Activated B cell treated with CpG ODN at 0.5 μM for 24 hours (primary cell): ENCODE results near the gene MIEN1. TPM values are rescaled to one million over a fixed set of nuclear protein-coding genes. Genes with fewer than 3 reads are reported as not detected.

Experiments used
- ATAC-seq: fragments of 200-7000 bp; cut with Tn5 transposase; one replicate; pipeline ENCODE4 v1.10.0; 2021; ENCODE audit warnings: low read depth, mild to moderate bottlenecking, moderate library complexity
- CTCF ChIA-PET: fragments of 350-600 bp; sonication (Branson Sonifier 250); formaldehyde crosslinking; loops from one replicate; lab custom pipeline; 2021; ENCODE audit warnings: antibody characterized with exemption; lab: Charles Lee
- POLR2A ChIA-PET: fragments of 350-600 bp; sonication (Branson Sonifier 250); formaldehyde crosslinking; loops from one replicate; lab custom pipeline; 2021; ENCODE audit warnings: antibody characterized with exemption; lab: Charles Lee
- DNase-seq: peaks from one replicate; pipeline ENCODE4 v3.0.0; 2022
- H3K27ac Mint-ChIP-seq: one replicate; pipeline ENCODE4 v1.8.0; 2020; ENCODE audit warnings: mixed read lengths
- H3K27me3 Mint-ChIP-seq: one replicate; pipeline ENCODE4 v1.8.0; 2021; ENCODE audit warnings: mixed read lengths
- H3K36me3 Mint-ChIP-seq: one replicate; pipeline ENCODE4 v1.8.0; 2021; ENCODE audit warnings: low read depth, mixed read lengths
- H3K4me1 Mint-ChIP-seq: one replicate; pipeline ENCODE4 v1.8.0; 2021; ENCODE audit warnings: mixed read lengths
- H3K4me3 Mint-ChIP-seq: one replicate; pipeline ENCODE4 v1.8.0; 2020; ENCODE audit warnings: mild to moderate bottlenecking, mixed read lengths
- H3K9me3 Mint-ChIP-seq: one replicate; pipeline ENCODE4 v1.8.0; 2020; ENCODE audit warnings: mixed read lengths
- CTCF ChIP-seq: fragments of 200-600 bp; IDR thresholded peaks from one replicate; pipeline ENCODE4 v1.8.0; 2022; ENCODE audit warnings: antibody characterized with exemption, mild to moderate bottlenecking
- intact Hi-C: fragments of 100-400 bp; cut with micrococcal nuclease; formaldehyde crosslinking; loops from one replicate; pipeline ENCODE4 v1.15.1; 2024
- total RNA-seq: library from RNA; stranded (reverse); gene quantifications from 2 replicates; pipeline ENCODE4 v1.2.3, GENCODE V29; 2022

Gene MIEN1
- total RNA-seq, 1 donor from 2014 or later: 42.2 TPM

DNA sequence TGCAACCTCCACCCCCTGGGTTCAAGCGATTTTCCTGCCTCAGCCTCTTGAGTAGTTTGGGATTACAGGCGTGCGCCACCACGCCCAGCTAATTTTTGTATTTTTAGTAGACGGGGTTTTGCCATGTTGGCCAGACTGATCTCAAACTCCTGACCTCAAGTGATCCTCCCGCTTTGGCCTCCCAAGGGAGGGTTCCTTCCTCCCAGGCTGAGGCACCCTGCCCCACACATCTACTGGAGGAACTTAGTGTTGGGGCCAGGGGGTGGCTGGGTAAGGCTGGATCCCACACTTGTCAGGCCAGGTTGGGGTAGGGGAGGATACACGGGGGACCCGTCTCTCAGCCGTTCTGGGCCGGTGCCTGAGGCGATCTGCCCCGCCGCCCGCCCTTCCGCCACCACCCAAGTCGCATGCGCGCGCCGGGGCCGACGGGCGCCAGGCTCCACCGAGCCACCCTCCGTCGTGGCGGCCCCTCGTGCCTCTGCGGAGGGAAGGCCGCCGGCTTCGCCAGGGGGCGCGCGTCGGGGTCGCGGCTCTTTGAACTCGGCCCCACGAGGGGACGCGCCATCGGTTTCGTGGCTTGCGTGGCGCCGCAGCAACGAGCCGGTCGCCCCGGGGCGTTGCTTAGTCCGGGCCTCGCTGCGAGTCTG lies 23.3 kb upstream of the MIEN1 start:
- ATAC-seq: peak; percentile 18

DNA sequence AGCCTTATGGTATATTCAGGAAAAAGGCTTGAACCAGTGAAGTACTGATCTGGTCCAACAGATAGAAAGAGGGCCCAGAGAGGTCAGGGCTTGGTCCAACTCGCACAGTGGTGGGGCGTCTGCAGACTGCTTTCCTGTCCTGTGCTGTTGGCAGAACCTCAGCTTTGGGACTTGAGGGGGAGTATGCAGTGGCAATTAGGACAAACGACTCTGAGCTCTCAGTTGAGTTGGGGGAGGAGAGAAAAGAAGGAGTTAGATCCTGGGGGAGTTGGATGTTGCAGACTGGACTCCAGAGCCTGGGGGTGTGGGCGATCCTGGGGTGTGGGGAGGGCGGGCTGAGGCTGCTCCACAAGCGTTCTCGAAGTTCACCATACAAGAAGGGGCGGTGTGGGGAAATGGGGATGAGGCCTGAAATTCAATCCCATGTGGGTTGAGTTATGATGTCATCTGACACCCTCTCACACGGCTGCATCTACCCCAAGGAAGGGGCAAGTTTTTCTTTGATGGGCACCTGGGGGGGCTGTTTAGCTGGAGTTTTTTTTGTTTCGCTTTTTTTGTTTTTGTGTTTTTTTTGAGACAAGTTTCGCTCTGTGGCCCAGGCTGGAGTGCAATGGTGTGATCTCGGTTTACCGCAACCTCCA lies 22.0 kb upstream of the MIEN1 start:
- DNase-seq (no peak), ATAC-seq (no peak)
- no peak for TF ChIP-seq CTCF
- Mint-ChIP-seq H3K27ac (peak overlapping the region; percentile 83), H3K9me3 (no peaks in the 10 kb centered on the region), H3K4me1 (peaks cover 44% of the 10 kb centered on the region), H3K4me3 (peak overlapping the region; percentile 45), H3K36me3 (peaks cover 4% of the 10 kb centered on the region), H3K27me3 (no peaks in the 10 kb centered on the region)
- POLR2A ChIA-PET: interaction anchor here (0.6 to 10.0 kb wide), 15 partner anchors 9 to 131 kb away, joined by 3 to 308 read pairs (median 5); partner anchors contain the start of genes IKZF3 and MIEN1
- CTCF ChIA-PET: interaction anchor here (1.1 to 1.9 kb wide), 6 partner anchors 21 to 228 kb away, joined by 3 to 9 read pairs (median 6); partner anchors contain the start of genes MIEN1 and PSMD3
- intact Hi-C loops: loop anchor here (2.0 to 10.0 kb wide), 3 partner anchors 14 to 572 kb away; partner anchors contain the start of gene PNMT

More for the DNA sequence above, 23.3 kb upstream of the MIEN1 start:
- Mint-ChIP-seq H3K4me1 (peaks cover 57% of the 10 kb centered on the region), H3K4me3 (peak overlapping the region; percentile 80), H3K36me3 (peaks cover 12% of the 10 kb centered on the region), H3K27ac (peak overlapping the region; percentile 94), H3K27me3 (no peaks in the 10 kb centered on the region), H3K9me3 (no peaks in the 10 kb centered on the region)
- TF ChIP-seq CTCF: no peak
- intact Hi-C loops: loop anchor here (1.0 to 10.0 kb wide), 19 partner anchors 15 to 571 kb away; partner anchors contain the start of genes CDK12, IKZF3, MED1 and MIEN1
- CTCF ChIA-PET: interaction anchor here (0.7 to 1.9 kb wide), 5 partner anchors 22 to 227 kb away, joined by 3 to 9 read pairs (median 4); partner anchors contain the start of genes MIEN1 and PSMD3
- peak; percentile 84 for DNase-seq
- POLR2A ChIA-PET: interaction anchor here (0.7 to 10.0 kb wide), 18 partner anchors 10 to 209 kb away, joined by 3 to 308 read pairs (median 6); partner anchors contain the start of genes IKZF3, MIEN1, PGAP3 and ZPBP2

DNA sequence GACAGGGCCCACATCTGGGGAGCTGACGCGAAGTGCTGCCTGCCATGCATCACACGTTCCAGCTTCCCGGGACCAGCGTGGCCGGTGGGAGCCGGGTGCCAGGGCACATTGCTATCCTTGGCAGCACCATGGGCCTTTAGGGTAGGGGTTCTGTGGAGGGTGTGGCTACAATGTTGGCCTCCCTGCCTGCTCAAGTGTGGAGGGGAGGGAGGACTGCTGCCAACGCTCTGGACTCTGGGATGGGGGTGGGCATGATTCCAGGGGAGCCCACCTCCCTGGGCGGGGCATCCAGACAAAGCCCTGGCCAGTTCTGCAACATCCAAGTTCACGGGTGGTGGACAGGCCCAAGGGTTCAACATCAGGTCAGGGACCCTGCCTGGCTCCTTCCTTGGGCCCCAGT lies 21.3 kb upstream of the MIEN1 start:
- Mint-ChIP-seq H3K9me3 (no peaks in the 10 kb centered on the region), H3K4me1 (peaks cover 37% of the 10 kb centered on the region), H3K36me3 (peaks cover 4% of the 10 kb centered on the region), H3K27me3 (no peaks in the 10 kb centered on the region), H3K27ac (peak overlapping the region; percentile 83), H3K4me3 (no peak overlapping the region)
- ATAC-seq: no peak
- CTCF ChIA-PET: interaction anchor here (1.9 kb wide), 1 partner anchor 22 kb away, joined by 8 read pairs; no protein-coding TSS in a partner anchor
- intact Hi-C loops: loop anchor here (2.0 to 10.0 kb wide), 3 partner anchors 13 to 573 kb away; partner anchors contain the start of gene PNMT
- DNase-seq: peak; percentile 11
- POLR2A ChIA-PET: interaction anchor here (0.6 to 1.0 kb wide), 3 partner anchors 13 to 109 kb away, joined by 4 to 7 read pairs (median 4); no protein-coding TSS in a partner anchor
- no peak for TF ChIP-seq CTCF

- CTCF ChIA-PET: no interaction called here
- intact Hi-C loops: loop anchor here (10.0 kb wide), 1 partner anchor 574 kb away; no protein-coding TSS in a partner anchor
- no peak for TF ChIP-seq CTCF
- Mint-ChIP-seq H3K36me3 (peaks cover 1% of the 10 kb centered on the region), H3K4me1 (peaks cover 31% of the 10 kb centered on the region), H3K27ac (no peak overlapping the region), H3K27me3 (no peaks in the 10 kb centered on the region), H3K4me3 (no peak overlapping the region), H3K9me3 (no peaks in the 10 kb centered on the region)
- POLR2A ChIA-PET: no interaction called here
- ATAC-seq: no peak
- DNase-seq: no peak
These were observed 20.7 kb upstream of the MIEN1 start for GRCh38 chr17:39751016-39751543.
